Mucosa of gallbladder (tissue), 1 donor: ENCODE data around the gene LRRC1. TPM values are rescaled to one million over a fixed set of nuclear protein-coding genes. Genes with fewer than 3 reads are reported as not detected.
A peak's percentile ranks its signal among the peaks of the same experiment; 100 is the strongest.

Experiments used
- DNase-seq: peaks from one replicate; pipeline ENCODE4 v3.0.0-alpha.2; 2020; ENCODE audit warnings: low spot score
- total RNA-seq: library from RNA; stranded (reverse); gene quantifications from one replicate; pipeline ENCODE4 v1.2.1, GENCODE V29; 2021
- donor health status: DM: no; HTN: no; CAD: no.

Gene LRRC1
- total RNA-seq, 1 donor from 2014 or later: 17.3 TPM

DNA sequence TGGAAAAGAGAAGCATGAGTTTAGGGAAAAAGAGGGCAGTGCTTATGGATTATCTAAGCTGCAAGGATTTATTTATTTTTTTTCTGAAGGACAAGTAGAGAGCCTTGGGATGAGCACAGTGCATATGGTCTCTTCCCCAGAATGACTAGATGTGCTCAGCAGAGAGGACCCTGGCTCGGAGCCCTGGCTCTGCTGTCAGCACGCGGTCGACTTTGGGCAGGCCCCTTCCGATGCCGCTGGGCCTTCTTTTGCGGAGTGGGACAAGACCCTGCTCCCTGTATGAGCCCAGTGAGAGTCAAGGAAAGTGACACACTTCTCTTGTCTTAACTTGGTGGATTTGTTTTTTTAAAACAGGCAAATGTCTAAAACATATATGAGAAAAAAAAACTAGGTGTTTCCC is 51.4 kb downstream of the LRRC1 start:
- no peak for DNase-seq

DNA sequence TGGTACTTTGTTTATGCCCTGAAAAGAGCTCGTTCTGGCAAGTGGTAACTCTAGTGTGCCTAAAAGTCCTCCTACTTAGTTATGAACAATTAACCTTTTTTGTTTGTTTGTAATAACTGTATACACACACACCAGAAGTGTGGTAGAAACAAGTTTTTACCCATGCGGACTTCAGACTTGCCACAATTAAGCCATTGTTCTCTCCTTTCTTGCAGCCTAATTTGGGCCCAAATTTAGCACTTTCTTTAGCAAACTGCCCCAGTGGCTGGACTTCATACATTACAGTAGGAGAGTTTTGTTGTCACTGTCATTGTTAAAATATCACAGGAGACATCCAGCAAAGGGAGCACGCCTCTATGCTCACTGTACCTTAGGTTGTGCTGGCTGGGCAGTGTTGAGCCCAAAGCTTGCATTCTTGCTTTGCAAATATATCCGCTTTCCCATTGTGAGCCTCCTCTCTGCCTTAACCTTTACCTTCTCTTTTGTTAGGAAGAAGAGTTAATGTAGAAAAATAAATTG is 53.0 kb downstream of the LRRC1 start:
- DNase-seq: no peak

DNA sequence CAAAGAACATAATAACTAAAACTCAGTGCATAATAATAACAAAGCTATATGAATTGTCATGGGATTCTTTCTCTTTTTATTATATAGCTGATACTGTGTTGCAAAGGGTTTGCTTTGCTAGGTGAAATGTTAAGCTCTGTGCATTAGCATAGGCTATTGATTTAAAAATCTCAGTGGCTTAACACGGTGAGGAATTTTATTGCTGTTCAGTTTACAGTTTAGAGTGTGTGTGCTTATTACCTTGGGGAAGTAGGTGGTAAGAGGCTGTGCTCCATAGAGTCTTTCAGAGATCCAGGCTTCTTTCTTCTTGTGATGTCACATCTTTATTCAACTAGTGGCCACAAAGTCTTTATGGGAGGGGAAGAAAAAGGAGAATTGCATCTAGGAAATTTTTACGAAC is 55.7 kb downstream of the LRRC1 start:
- DNase-seq: no peak

- DNase-seq: no peak
Observed at GRCh38 chr6:53851561-53851960, 56.8 kb downstream of the LRRC1 start.

- DNase-seq: no peak
Observed at GRCh38 chr6:53852805-53853204, 58.0 kb downstream of the LRRC1 start.

DNA sequence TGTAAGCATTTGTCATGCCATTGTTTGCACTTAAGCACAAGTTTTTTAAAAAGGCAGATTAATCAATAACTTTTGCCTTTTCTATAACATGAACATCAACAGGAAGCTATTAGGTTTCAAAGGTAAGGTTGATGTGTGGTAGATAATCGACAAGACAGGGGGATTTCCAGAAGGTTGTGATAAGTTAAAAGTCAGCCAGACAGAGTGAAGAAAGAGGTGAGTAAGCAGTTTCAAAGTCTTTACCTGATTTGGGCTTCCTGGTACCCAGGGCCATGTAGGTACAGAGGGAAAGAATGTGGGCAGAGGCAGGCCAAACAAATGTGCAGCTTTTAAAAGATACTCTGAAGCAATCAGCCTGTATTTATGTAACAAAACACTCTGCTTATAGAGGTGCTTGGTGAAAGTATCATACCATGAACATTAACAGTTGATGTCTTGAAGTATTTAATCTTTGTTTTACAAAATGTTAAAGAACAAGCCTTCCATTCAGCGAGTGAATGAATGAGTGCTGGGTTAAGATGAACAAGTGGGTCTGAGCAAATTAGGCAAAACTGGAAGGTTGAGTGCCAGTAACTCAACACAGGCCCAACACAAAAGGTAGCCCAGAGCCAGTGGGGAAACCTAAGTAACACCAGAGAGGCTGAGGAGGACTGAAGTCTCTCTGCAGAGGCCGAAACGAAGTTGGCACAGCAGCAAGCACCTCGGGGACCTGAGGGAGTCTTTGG is 60.2 kb downstream of the LRRC1 start:
- peak; percentile 33 for DNase-seq

- no peak for DNase-seq
Observed at GRCh38 chr6:53855940-53856339, 61.1 kb downstream of the LRRC1 start.

GRCh38 chr6:53857318-53858094 is 62.7 kb downstream of the LRRC1 start:
- no peak for DNase-seq

- no peak for DNase-seq
Observed at GRCh38 chr6:53858196-53858595, 63.4 kb downstream of the LRRC1 start.

DNA sequence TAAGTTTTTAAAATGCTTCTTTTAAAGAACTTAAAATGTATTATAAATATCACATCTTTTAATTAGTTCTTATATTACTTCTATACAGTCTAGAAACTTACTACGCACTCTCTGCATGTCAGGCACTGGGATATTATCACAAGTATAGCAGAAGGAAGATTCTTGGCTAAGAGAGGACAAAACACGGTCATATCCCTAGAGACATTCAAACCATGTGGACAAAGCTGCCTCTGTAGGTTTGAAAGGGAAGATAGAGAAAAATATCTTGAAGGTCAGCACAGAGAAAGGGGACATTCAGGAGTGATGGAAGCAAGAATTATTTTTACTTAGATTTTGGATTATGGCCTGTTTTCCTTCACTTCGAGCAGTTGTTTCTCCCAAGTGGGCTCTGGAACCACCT is 64.1 kb downstream of the LRRC1 start:
- no peak for DNase-seq

DNA sequence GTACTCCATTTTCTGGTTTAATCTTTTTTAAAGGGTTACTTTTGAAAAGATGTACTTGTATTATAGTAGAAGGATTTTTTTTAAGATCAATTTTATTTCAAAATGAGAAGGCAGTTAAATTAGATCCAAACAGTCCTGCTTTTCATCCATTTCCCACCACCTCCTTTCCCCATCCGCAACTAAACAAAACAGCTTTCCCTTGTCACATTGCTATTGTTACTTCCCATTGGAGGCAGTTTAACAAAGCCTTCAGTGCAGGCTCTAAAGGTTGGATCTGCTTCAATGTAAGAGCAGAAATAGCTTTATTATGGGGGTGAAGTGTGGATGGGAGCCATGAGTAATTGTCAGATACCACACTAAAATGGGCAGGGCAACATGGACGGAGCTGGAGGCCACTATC is 65.7 kb downstream of the LRRC1 start:
- no peak for DNase-seq

DNA sequence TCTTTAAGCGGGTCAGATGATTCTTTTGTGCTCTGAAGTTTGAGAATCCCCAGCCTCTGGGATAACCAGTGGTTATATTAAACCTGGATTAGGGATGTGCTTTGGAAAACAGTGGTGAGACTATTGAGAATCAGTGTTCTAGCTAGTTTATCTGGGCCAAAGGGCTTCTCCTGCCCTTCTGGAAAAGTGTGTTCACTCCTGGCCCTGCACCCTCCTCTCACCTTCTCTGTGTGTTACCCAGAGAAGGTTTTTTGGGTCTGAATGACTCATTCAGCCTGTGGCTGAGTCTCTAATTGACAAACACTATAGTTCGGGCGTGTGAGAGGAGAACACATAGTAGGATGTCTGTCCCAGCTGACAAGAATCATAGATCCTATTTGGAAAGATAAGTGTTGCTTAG is 66.7 kb downstream of the LRRC1 start:
- no peak for DNase-seq

- DNase-seq: no peak
Observed at GRCh38 chr6:53862662-53863462, 68.1 kb downstream of the LRRC1 start.

DNA sequence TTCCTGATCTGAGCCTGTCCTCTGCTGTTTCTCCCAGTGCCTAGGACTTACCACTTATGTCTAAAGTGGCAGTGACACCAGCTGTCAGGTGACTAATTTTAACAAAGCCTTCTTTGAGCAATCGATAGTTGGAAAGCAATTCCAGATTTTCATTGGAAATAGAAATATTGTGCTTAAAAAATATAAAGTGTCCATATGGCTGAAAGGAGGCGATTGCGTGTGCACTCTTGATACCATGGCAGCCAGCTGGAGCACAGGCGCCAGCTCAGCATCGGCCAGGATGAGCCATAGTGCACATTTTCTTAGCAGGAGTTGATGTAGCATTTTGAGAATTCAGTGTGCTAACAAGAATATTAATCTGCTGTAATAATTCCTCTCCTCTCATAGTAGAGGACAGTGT is 70.0 kb downstream of the LRRC1 start:
- no peak for DNase-seq

DNA sequence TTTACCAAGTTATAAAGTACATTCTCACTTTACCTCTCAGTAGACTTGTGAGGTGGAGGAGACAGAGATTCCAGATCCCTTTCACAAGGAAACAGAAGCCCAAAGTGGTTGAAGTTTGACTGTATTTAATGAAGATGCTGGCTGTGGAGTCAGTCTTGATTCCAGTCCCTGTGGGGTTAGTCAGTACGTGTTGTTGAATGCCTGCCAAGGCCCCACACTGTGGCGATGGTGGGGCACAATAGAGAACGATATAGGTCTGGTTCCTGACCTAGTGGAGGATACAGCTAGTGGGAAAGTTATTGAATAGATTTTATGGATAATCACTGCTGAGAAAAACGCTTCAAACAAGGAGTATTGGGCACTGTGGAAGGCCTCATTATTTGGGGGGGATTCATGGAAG is 71.4 kb downstream of the LRRC1 start:
- DNase-seq: no peak

DNA sequence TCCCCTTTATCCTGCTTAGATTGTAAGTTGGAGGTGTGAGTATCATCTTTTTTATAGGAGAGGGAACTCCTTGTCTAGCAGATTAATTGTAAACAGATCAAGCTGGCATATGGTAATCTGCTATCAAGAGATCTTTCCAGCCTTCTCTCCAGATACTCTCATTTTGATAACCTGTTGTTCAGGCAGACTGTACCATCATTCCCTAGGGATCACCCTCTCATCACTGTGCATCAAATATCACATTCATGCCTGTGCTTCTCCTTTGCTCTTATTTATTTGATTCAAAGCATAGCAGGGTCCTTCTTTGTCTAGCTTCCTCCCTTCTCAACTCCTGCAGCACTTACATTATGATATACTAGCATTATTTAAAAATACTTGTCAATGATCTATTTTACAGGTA is 73.8 kb downstream of the LRRC1 start:
- no peak for DNase-seq

DNA sequence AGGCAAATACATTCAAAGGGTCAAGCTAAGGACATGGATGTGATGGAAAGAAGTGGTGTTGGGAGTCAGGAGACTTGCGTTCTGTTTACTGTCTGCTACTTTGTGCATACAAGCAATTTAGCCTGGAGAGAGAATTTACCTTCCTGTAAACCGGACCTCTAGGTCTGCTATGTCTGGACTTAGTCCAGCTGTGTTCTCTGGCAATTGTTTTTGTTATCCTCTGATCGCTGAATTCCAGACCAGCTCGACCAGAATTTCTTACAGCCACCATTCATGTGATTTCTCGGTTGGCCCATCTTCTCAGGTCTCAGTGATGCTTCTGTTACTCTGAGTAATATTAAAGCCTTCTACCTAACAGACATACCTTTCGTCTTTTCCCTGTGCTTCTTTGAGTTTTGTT is 75.2 kb downstream of the LRRC1 start:
- no peak for DNase-seq

DNA sequence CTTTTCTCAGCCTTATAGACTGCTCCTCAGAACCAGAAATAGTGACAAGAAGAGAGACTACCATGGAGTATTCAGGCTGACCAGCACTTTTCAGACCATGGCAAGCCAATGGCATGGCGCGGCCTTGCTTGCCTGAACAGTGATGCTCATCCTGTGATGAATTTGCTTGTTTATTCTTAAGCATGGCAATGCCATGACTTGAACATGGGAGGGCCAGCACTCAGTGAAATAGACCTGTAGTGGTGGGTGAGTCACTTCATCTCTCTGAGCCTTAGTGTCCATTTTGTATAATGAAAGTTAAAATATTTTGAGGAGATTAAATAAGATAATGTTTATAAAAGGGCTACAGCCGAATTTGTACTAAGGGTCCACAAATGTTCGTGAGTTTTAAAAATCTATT is 79.1 kb downstream of the LRRC1 start:
- DNase-seq: no peak

DNA sequence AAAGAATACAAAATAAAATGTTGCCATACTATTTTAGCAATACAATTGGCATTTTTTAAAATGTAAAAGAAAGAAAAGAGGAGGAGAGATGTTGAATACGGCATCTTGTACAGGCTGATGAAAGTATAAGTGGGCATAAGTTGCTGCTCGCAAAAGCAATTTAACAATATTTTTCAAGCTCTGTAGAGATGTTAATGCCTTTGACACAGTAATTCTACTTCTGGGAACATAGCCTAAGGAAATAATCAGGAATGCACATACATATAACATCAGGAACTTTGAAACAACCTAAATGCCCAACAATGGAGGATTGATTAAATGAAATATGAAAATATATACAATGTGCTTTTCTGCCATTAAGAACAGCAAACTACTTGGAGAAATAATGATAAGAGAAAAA is 80.2 kb downstream of the LRRC1 start:
- DNase-seq: no peak

DNA sequence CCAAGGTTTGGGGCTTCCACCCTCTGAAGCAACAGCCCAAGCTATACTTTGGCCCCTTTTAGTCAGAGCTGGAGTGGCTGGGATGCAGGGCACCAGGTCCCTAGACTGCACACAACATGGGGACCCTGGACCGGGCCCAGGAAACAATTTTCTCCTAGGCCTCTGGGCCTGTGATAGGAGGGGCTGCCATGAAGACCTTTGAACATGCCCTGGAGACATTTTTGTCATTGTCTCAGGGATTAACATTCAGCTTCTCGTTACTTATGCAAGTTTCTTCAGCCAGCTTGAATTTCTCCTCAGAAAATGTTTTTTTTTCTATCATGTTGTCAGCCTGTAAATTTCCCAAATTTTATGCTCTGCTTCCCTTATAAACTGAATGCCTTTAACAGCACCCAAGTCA is 82.3 kb downstream of the LRRC1 start:
- no peak for DNase-seq

- DNase-seq: no peak
Observed at GRCh38 chr6:53878808-53879207, 84.0 kb downstream of the LRRC1 start.

GRCh38 chr6:53879608-53880007 is 84.8 kb downstream of the LRRC1 start:
- DNase-seq: no peak
